GM12878 (cell line): ENCODE measurements around the gene KLHL36.

ENCODE experiments used
- POLR2AphosphoS5 ChIP-seq: IDR thresholded peaks from 2 replicates; pipeline ENCODE4 v1.6.1; 2011; ENCODE audit warnings: mild to moderate bottlenecking, low read length, inconsistent platforms
- SMC3 ChIP-seq: IDR thresholded peaks from 2 replicates; pipeline ENCODE4 v1.6.1; 2011; ENCODE audit warnings: low read length, improper control_type of control experiment, borderline replicate concordance
- SP1 ChIP-seq: IDR thresholded peaks from one replicate; pipeline ENCODE4 v1.6.1; 2011; ENCODE audit warnings: low read depth, low read length
- TF ChIP-seq, protein P1 (sequence below): fragments of 450-650 bp; conservative IDR thresholded peaks from 2 replicates; pipeline ENCODE4 v1.6.1; 2017; ENCODE audit warnings: mild to moderate bottlenecking, moderate library complexity
- TF ChIP-seq, protein P2 (sequence below), 3 experiments: IDR thresholded peaks in 2 of 3; conservative IDR thresholded peaks in 1 of 3; 2 replicates each; pipeline ENCODE4 v1.5.1; 2011; ENCODE audit warnings: low read depth in 3 of 3, low read length in 3 of 3, mild to moderate bottlenecking in 3 of 3, control low read depth in 2 of 3, moderate library complexity in 2 of 3, inconsistent platforms in 1 of 3, mixed read lengths in 1 of 3; ENCODE audit not compliant: control insufficient read depth in 2 of 3, insufficient read depth in 1 of 3; ENCODE audit errors: extremely low read depth in 1 of 3
- TF ChIP-seq, protein P3 (sequence below): IDR thresholded peaks from 2 replicates; pipeline ENCODE4 v1.6.1; 2011; ENCODE audit warnings: mild to moderate bottlenecking, low read depth, low read length, moderate library complexity; ENCODE audit not compliant: insufficient replicate concordance

DNA sequence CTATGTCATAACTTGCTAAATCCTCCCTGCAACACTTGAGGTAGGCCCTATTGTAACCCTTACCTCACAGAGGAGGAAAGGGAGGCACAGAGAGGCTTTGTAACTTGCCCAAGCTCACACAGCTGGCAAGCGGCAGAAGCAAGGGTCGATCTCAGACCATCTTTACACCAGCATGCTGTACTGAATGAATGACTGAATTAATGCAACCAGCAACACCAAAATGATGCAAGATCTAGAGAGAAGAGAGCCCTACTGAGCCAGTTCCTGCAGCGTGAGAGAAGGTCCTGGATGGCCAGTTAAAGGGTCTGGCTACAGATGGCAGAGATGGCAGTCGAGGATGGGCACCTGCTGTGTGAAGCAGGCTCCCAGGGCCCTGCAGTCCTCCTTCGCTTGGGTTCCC lies 8.2 kb upstream of the KLHL36 start:
- TF ChIP-seq, protein P1, sequence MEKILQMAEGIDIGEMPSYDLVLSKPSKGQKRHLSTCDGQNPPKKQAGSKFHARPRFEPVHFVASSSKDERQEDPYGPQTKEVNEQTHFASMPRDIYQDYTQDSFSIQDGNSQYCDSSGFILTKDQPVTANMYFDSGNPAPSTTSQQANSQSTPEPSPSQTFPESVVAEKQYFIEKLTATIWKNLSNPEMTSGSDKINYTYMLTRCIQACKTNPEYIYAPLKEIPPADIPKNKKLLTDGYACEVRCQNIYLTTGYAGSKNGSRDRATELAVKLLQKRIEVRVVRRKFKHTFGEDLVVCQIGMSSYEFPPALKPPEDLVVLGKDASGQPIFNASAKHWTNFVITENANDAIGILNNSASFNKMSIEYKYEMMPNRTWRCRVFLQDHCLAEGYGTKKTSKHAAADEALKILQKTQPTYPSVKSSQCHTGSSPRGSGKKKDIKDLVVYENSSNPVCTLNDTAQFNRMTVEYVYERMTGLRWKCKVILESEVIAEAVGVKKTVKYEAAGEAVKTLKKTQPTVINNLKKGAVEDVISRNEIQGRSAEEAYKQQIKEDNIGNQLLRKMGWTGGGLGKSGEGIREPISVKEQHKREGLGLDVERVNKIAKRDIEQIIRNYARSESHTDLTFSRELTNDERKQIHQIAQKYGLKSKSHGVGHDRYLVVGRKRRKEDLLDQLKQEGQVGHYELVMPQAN = no peak
- TF ChIP-seq, protein P2, sequence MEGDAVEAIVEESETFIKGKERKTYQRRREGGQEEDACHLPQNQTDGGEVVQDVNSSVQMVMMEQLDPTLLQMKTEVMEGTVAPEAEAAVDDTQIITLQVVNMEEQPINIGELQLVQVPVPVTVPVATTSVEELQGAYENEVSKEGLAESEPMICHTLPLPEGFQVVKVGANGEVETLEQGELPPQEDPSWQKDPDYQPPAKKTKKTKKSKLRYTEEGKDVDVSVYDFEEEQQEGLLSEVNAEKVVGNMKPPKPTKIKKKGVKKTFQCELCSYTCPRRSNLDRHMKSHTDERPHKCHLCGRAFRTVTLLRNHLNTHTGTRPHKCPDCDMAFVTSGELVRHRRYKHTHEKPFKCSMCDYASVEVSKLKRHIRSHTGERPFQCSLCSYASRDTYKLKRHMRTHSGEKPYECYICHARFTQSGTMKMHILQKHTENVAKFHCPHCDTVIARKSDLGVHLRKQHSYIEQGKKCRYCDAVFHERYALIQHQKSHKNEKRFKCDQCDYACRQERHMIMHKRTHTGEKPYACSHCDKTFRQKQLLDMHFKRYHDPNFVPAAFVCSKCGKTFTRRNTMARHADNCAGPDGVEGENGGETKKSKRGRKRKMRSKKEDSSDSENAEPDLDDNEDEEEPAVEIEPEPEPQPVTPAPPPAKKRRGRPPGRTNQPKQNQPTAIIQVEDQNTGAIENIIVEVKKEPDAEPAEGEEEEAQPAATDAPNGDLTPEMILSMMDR (IDR thresholded peaks at IDR 0.05 in 2 of 3, conservative IDR thresholded peaks at IDR 0.05 in 1 of 3; ENCODE audit: control insufficient read depth in 2 of 3, extremely low read depth in 1 of 3, insufficient read depth in 1 of 3, low read depth in 3 of 3, low read length in 3 of 3) = no peak
- TF ChIP-seq, protein P3, sequence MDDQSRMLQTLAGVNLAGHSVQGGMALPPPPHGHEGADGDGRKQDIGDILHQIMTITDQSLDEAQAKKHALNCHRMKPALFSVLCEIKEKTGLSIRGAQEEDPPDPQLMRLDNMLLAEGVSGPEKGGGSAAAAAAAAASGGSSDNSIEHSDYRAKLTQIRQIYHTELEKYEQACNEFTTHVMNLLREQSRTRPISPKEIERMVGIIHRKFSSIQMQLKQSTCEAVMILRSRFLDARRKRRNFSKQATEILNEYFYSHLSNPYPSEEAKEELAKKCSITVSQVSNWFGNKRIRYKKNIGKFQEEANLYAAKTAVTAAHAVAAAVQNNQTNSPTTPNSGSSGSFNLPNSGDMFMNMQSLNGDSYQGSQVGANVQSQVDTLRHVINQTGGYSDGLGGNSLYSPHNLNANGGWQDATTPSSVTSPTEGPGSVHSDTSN = no peak
- TF ChIP-seq SMC3 = no peak
- no peak for TF ChIP-seq SP1
- TF ChIP-seq POLR2AphosphoS5 = no peak
